ENCODE data around the gene CRACDL.

Gene CRACDL

GRCh38 chr2:98824256-98825019 lies 111.6 kb downstream of the CRACDL start:
- no peak for DNase-seq (ENCODE audit: low read depth, low spot score)

- DNase-seq (ENCODE audit: low read depth, low spot score) = no peak
These were observed 112.5 kb downstream of the CRACDL start for GRCh38 chr2:98823196-98824170.

- no peak for DNase-seq (ENCODE audit: low read depth, low spot score)
These were observed 113.5 kb downstream of the CRACDL start for GRCh38 chr2:98822301-98823164.

GRCh38 chr2:98821629-98822135 lies 114.3 kb downstream of the CRACDL start:
- no peak for DNase-seq (ENCODE audit: low read depth, low spot score)

GRCh38 chr2:98819231-98819766 lies 116.7 kb downstream of the CRACDL start:
- DNase-seq (ENCODE audit: low read depth, low spot score) = no peak

- DNase-seq (ENCODE audit: low read depth, low spot score) = no peak
These were observed 117.9 kb downstream of the CRACDL start for GRCh38 chr2:98818164-98818563.

- DNase-seq (ENCODE audit: low read depth, low spot score) = no peak
These were observed 119.7 kb downstream of the CRACDL start for GRCh38 chr2:98816281-98816680.

GRCh38 chr2:98815795-98816194 lies 120.2 kb downstream of the CRACDL start:
- no peak for DNase-seq (ENCODE audit: low read depth, low spot score)

- no peak for DNase-seq (ENCODE audit: low read depth, low spot score)
These were observed 124.3 kb downstream of the CRACDL start for GRCh38 chr2:98811766-98812165.

GRCh38 chr2:98810588-98810928 lies 125.5 kb downstream of the CRACDL start:
- no peak for DNase-seq (ENCODE audit: low read depth, low spot score)

GRCh38 chr2:98809878-98810587 lies 126.0 kb downstream of the CRACDL start:
- no peak for DNase-seq (ENCODE audit: low read depth, low spot score)

- no peak for DNase-seq (ENCODE audit: low read depth, low spot score)
These were observed 126.9 kb downstream of the CRACDL start for GRCh38 chr2:98809116-98809515.

- no peak for DNase-seq (ENCODE audit: low read depth, low spot score)
These were observed 127.5 kb downstream of the CRACDL start for GRCh38 chr2:98808546-98808945.

GRCh38 chr2:98807929-98808328 lies 128.1 kb downstream of the CRACDL start:
- no peak for DNase-seq (ENCODE audit: low read depth, low spot score)

GRCh38 chr2:98807221-98807620 lies 128.8 kb downstream of the CRACDL start:
- DNase-seq (ENCODE audit: low read depth, low spot score) = no peak

GRCh38 chr2:98806236-98806697 lies 129.8 kb downstream of the CRACDL start:
- peak; percentile 12 for DNase-seq (ENCODE audit: low read depth, low spot score)

- no peak for DNase-seq (ENCODE audit: low read depth, low spot score)
These were observed 130.4 kb downstream of the CRACDL start for GRCh38 chr2:98805412-98806171.

GRCh38 chr2:98804736-98805135 lies 131.3 kb downstream of the CRACDL start:
- no peak for DNase-seq (ENCODE audit: low read depth, low spot score)

- no peak for DNase-seq (ENCODE audit: low read depth, low spot score)
These were observed 131.8 kb downstream of the CRACDL start for GRCh38 chr2:98804265-98804650.
